ENCODE measurements around the gene HEXB. TPM values are rescaled to one million over a fixed set of nuclear protein-coding genes. Genes with fewer than 3 reads are reported as not detected.

Gene HEXB
- polyA plus RNA-seq, 1 donor from 2014 or later: 23.1 TPM

- H3K4me2 ChIP-seq (ENCODE audit: low read length): no peak overlapping the region
- no peaks in the 10 kb centered on the region for H3K36me3 ChIP-seq (ENCODE audit: insufficient read depth, low read length)
- no peak overlapping the region for H3K27ac ChIP-seq (ENCODE audit: low read length)
- no peak overlapping the region for H3K4me3 ChIP-seq (ENCODE audit: low read length)
- TF ChIP-seq MXI1 (conservative IDR thresholded peaks at IDR 0.05; ENCODE audit: poor library complexity, severe bottlenecking) (no peak), EZH2 (IDR thresholded peaks at IDR 0.05; ENCODE audit: borderline replicate concordance, insufficient read depth, low read length, poor library complexity, severe bottlenecking) (no peak), RAD21 (conservative IDR thresholded peaks at IDR 0.05) (no peak), TAF1 (IDR thresholded peaks at IDR 0.05; ENCODE audit: low read depth) (no peak), SMC3 (conservative IDR thresholded peaks at IDR 0.05; ENCODE audit: poor library complexity) (no peak), REST (IDR thresholded peaks at IDR 0.05; ENCODE audit: borderline replicate concordance) (no peak), EP300 (conservative IDR thresholded peaks at IDR 0.05; ENCODE audit: poor library complexity, severe bottlenecking) (no peak), CTCF (IDR thresholded peaks at IDR 0.05; ENCODE audit: poor library complexity, severe bottlenecking) (no peak), POLR2AphosphoS5 (IDR thresholded peaks at IDR 0.05) (no peak)
- H3K9me3 ChIP-seq (ENCODE audit: low read length): no peaks in the 10 kb centered on the region
- H3F3A ChIP-seq (ENCODE audit: insufficient read depth, low read length, poor library complexity, severe bottlenecking): no peaks in the 10 kb centered on the region
- no peaks in the 10 kb centered on the region for H3K27me3 ChIP-seq (ENCODE audit: insufficient read depth, low read depth, low read length)
- no peaks in the 10 kb centered on the region for H3K79me2 ChIP-seq (replicated peaks; ENCODE audit: insufficient read depth, low read length)
- H4K20me1 ChIP-seq (ENCODE audit: insufficient read depth): no peaks in the 10 kb centered on the region
- no peak overlapping the region for H3K9ac ChIP-seq (ENCODE audit: low read length)
- H3K9me2 ChIP-seq (ENCODE audit: insufficient read depth, low read length): no peaks in the 10 kb centered on the region
- H2AFZ ChIP-seq (ENCODE audit: low read depth, low read length): no peak overlapping the region
Measured at GRCh38 chr5:74653991-74654390, 31.0 kb upstream of the HEXB start.

GRCh38 chr5:74655206-74655605, 29.8 kb upstream of the HEXB start:
- no peaks in the 10 kb centered on the region for H3K9me3 ChIP-seq (ENCODE audit: low read length)
- no peak overlapping the region for H3K9ac ChIP-seq (ENCODE audit: low read length)
- no peaks in the 10 kb centered on the region for H3K27me3 ChIP-seq (ENCODE audit: insufficient read depth, low read depth, low read length)
- no peak overlapping the region for H2AFZ ChIP-seq (ENCODE audit: low read depth, low read length)
- H4K20me1 ChIP-seq (ENCODE audit: insufficient read depth): no peaks in the 10 kb centered on the region
- no peaks in the 10 kb centered on the region for H3K79me2 ChIP-seq (replicated peaks; ENCODE audit: insufficient read depth, low read length)
- no peaks in the 10 kb centered on the region for H3K36me3 ChIP-seq (ENCODE audit: insufficient read depth, low read length)
- no peak overlapping the region for H3K27ac ChIP-seq (ENCODE audit: low read length)
- H3F3A ChIP-seq (ENCODE audit: insufficient read depth, low read length, poor library complexity, severe bottlenecking): no peaks in the 10 kb centered on the region
- no peak overlapping the region for H3K4me3 ChIP-seq (ENCODE audit: low read length)
- no peak overlapping the region for H3K4me2 ChIP-seq (ENCODE audit: low read length)
- TF ChIP-seq RAD21 (conservative IDR thresholded peaks at IDR 0.05) (no peak), EZH2 (IDR thresholded peaks at IDR 0.05; ENCODE audit: borderline replicate concordance, insufficient read depth, low read length, poor library complexity, severe bottlenecking) (no peak)
- H3K9me2 ChIP-seq (ENCODE audit: insufficient read depth, low read length): no peaks in the 10 kb centered on the region

GRCh38 chr5:74655716-74656115, 29.3 kb upstream of the HEXB start:
- Histone ChIP-seq H3K9me3 (ENCODE audit: low read length) (no peaks in the 10 kb centered on the region), H3K9ac (ENCODE audit: low read length) (no peak overlapping the region), H3K9me2 (ENCODE audit: insufficient read depth, low read length) (no peaks in the 10 kb centered on the region), H3K27ac (ENCODE audit: low read length) (no peak overlapping the region), H3K79me2 (replicated peaks; ENCODE audit: insufficient read depth, low read length) (no peaks in the 10 kb centered on the region), H3K4me2 (ENCODE audit: low read length) (no peak overlapping the region), H3K4me3 (ENCODE audit: low read length) (no peak overlapping the region), H2AFZ (ENCODE audit: low read depth, low read length) (no peak overlapping the region), H3K36me3 (ENCODE audit: insufficient read depth, low read length) (no peaks in the 10 kb centered on the region), H4K20me1 (ENCODE audit: insufficient read depth) (no peaks in the 10 kb centered on the region), H3F3A (ENCODE audit: insufficient read depth, low read length, poor library complexity, severe bottlenecking) (no peaks in the 10 kb centered on the region), H3K27me3 (ENCODE audit: insufficient read depth, low read depth, low read length) (no peaks in the 10 kb centered on the region)
- no peak for TF ChIP-seq EZH2 (IDR thresholded peaks at IDR 0.05; ENCODE audit: borderline replicate concordance, insufficient read depth, low read length, poor library complexity, severe bottlenecking)
- TF ChIP-seq MXI1 (conservative IDR thresholded peaks at IDR 0.05; ENCODE audit: poor library complexity, severe bottlenecking): no peak
- no peak for TF ChIP-seq REST (IDR thresholded peaks at IDR 0.05; ENCODE audit: borderline replicate concordance)
- no peak for TF ChIP-seq CTCF (IDR thresholded peaks at IDR 0.05; ENCODE audit: poor library complexity, severe bottlenecking)
- TF ChIP-seq EP300 (conservative IDR thresholded peaks at IDR 0.05; ENCODE audit: poor library complexity, severe bottlenecking): peak; percentile 91
- peak; percentile 72 for TF ChIP-seq POLR2AphosphoS5 (IDR thresholded peaks at IDR 0.05)
- no peak for TF ChIP-seq SMC3 (conservative IDR thresholded peaks at IDR 0.05; ENCODE audit: poor library complexity)
- no peak for TF ChIP-seq TAF1 (IDR thresholded peaks at IDR 0.05; ENCODE audit: low read depth)

Measured in neural cell (in vitro differentiated cells).